Measurements from ENCODE around the gene GPC6.

GRCh38 chr13:93744886-93745285, 518.3 kb downstream of the GPC6 start:
- TF ChIP-seq, protein P1, sequence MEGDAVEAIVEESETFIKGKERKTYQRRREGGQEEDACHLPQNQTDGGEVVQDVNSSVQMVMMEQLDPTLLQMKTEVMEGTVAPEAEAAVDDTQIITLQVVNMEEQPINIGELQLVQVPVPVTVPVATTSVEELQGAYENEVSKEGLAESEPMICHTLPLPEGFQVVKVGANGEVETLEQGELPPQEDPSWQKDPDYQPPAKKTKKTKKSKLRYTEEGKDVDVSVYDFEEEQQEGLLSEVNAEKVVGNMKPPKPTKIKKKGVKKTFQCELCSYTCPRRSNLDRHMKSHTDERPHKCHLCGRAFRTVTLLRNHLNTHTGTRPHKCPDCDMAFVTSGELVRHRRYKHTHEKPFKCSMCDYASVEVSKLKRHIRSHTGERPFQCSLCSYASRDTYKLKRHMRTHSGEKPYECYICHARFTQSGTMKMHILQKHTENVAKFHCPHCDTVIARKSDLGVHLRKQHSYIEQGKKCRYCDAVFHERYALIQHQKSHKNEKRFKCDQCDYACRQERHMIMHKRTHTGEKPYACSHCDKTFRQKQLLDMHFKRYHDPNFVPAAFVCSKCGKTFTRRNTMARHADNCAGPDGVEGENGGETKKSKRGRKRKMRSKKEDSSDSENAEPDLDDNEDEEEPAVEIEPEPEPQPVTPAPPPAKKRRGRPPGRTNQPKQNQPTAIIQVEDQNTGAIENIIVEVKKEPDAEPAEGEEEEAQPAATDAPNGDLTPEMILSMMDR (optimal IDR thresholded peaks at IDR 0.05 in 1 of 3, IDR thresholded peaks at IDR 0.05 in 1 of 3, conservative IDR thresholded peaks at IDR 0.05 in 1 of 3; ENCODE audit: extremely low read depth in 1 of 3, insufficient read depth in 2 of 3, low read length in 3 of 3) = no peak
- no peak for TF ChIP-seq EZH2 (IDR thresholded peaks at IDR 0.05; ENCODE audit: low read length)

Measured in keratinocyte (primary cell).